PC-3 (cell line): ENCODE data around the gene RPL22. TPM values are rescaled to one million over a fixed set of nuclear protein-coding genes. Genes with fewer than 3 reads are reported as not detected.

Source experiments
- ATAC-seq: fragments of 200-7000 bp; cut with Tn5 transposase; 2 replicates; pipeline ENCODE4 v1.9.1; 2020; ENCODE audit warnings: mild to moderate bottlenecking, moderate library complexity
- BruUV-seq: library from RNA; stranded (reverse); fragments of 400-500 nt; replicated peaks from 2 replicates; lab custom pipeline; 2021; lab: Mats Ljungman, UMichigan
- CTCF ChIA-PET: fragments of 300-600 bp; sonication (Branson Sonifier 250); formaldehyde crosslinking; loops from one replicate; lab custom pipeline; 2022; ENCODE audit warnings: antibody characterized with exemption; lab: Charles Lee
- POLR2A ChIA-PET: fragments of 300-600 bp; sonication (Branson Sonifier 250); formaldehyde crosslinking; loops from one replicate; lab custom pipeline; 2022; ENCODE audit warnings: antibody characterized with exemption; ENCODE audit not compliant: unreplicated experiment; lab: Charles Lee
- DNase-seq: peaks from one replicate; pipeline ENCODE4 v3.0.0-alpha.2; 2015
- H2AFZ ChIP-seq: fragments of 300-600 bp; sonication (generic); 2 replicates; pipeline ENCODE4 v1.6.0; 2016; ENCODE audit warnings: antibody characterized with exemption, low read length
- H3F3A ChIP-seq: fragments of 300-600 bp; sonication (generic); one replicate; pipeline ENCODE4 v1.6.0; 2017; ENCODE audit warnings: antibody characterized with exemption, low read length, control low read depth, mild to moderate bottlenecking; ENCODE audit not compliant: unreplicated experiment
- H3K27ac ChIP-seq: fragments of 300-600 bp; sonication (generic); 2 replicates; pipeline ENCODE4 v1.5.1; 2016; ENCODE audit warnings: mild to moderate bottlenecking, low read length
- H3K27me3 ChIP-seq: fragments of 300-600 bp; sonication (generic); 2 replicates; pipeline ENCODE4 v1.6.1; 2016; ENCODE audit warnings: low read length, mixed read lengths
- H3K36me3 ChIP-seq: fragments of 300-600 bp; sonication (generic); 2 replicates; pipeline ENCODE4 v1.6.1; 2016; ENCODE audit warnings: low read depth, mixed run types, low read length, mixed read lengths
- H3K4me1 ChIP-seq: fragments of 300-600 bp; sonication (generic); 2 replicates; pipeline ENCODE4 v1.5.1; 2016; ENCODE audit warnings: low read length; ENCODE audit not compliant: insufficient read depth
- H3K4me2 ChIP-seq: fragments of 300-600 bp; sonication (generic); 2 replicates; pipeline ENCODE4 v1.6.0; 2016; ENCODE audit warnings: low read length
- H3K4me3 ChIP-seq: fragments of 300-600 bp; sonication (generic); 2 replicates; pipeline ENCODE4 v1.5.1; 2016; ENCODE audit warnings: mild to moderate bottlenecking, low read length, mixed read lengths
- H3K79me2 ChIP-seq: fragments of 300-600 bp; sonication (generic); 2 replicates; pipeline ENCODE4 v1.6.1; 2017; ENCODE audit warnings: low read length, mixed read lengths
- H3K9ac ChIP-seq: fragments of 300-600 bp; sonication (generic); 2 replicates; pipeline ENCODE4 v1.6.0; 2016; ENCODE audit warnings: mild to moderate bottlenecking, low read length
- H3K9me2 ChIP-seq: fragments of 300-600 bp; sonication (generic); replicated peaks from 2 replicates; pipeline ENCODE4 v1.6.1; 2016; ENCODE audit warnings: mixed run types, low read length, mixed read lengths
- H3K9me3 ChIP-seq: fragments of 300-600 bp; sonication (generic); 2 replicates; pipeline ENCODE4 v1.6.1; 2016; ENCODE audit warnings: low read length, mixed read lengths
- H4K20me1 ChIP-seq: fragments of 300-600 bp; sonication (generic); 2 replicates; pipeline ENCODE4 v1.6.1; 2016; ENCODE audit warnings: low read length, mixed read lengths
- CTCF ChIP-seq: fragments of 300-600 bp; sonication (generic); conservative IDR thresholded peaks from 2 replicates; pipeline ENCODE4 v1.5.1; 2017; ENCODE audit warnings: antibody characterized with exemption, low read depth, mild to moderate bottlenecking, low read length
- EZH2 ChIP-seq: fragments of 300-600 bp; sonication (generic); IDR thresholded peaks from one replicate; pipeline ENCODE4 v1.6.1; 2017; ENCODE audit warnings: antibody characterized with exemption, mild to moderate bottlenecking, low read length; ENCODE audit not compliant: unreplicated experiment
- EZH2phosphoT487 ChIP-seq: fragments of 300-600 bp; sonication (generic); IDR thresholded peaks from 2 replicates; pipeline ENCODE4 v1.6.1; 2018; ENCODE audit warnings: mild to moderate bottlenecking, antibody characterized with exemption, low read length, borderline replicate concordance
- intact Hi-C: fragments of 100-400 bp; cut with micrococcal nuclease; formaldehyde crosslinking; loops from 2 replicates; pipeline ENCODE4 v1.9.0; 2023
- total RNA-seq: library from RNA; depleted of rRNA; stranded (reverse); fragments of >200 nt; gene quantifications from 2 replicates; pipeline ENCODE4 v1.2.3, GENCODE V29; 2014

Gene RPL22
- total RNA-seq, 1 experiment from 2014 or later: 283 TPM

- CTCF ChIA-PET: no interaction called here
- H3K9me2 ChIP-seq: no peaks in the 10 kb centered on the region
- DNase-seq (no peak), ATAC-seq (no peak)
- POLR2A ChIA-PET: no interaction called here
- no peaks in the 10 kb centered on the region for H3K36me3 ChIP-seq
- H3K27ac ChIP-seq: no peak overlapping the region
- H3K27me3 ChIP-seq: no peaks in the 10 kb centered on the region
- H3K4me2 ChIP-seq: no peak overlapping the region
- peaks cover 10% of the 10 kb centered on the region for H3K4me1 ChIP-seq
- no TSS peak for BruUV-seq
- peaks cover 9% of the 10 kb centered on the region for H3F3A ChIP-seq
- no peaks in the 10 kb centered on the region for H3K9me3 ChIP-seq
- H3K4me3 ChIP-seq: no peak overlapping the region
- no peak overlapping the region for H3K9ac ChIP-seq
- H3K79me2 ChIP-seq: no peaks in the 10 kb centered on the region
- intact Hi-C loops: no loop called here
- TF ChIP-seq EZH2phosphoT487 (no peak), CTCF (no peak), EZH2 (no peak)
- H4K20me1 ChIP-seq: no peaks in the 10 kb centered on the region
- no peak overlapping the region for H2AFZ ChIP-seq
These were observed 37.1 kb downstream of the RPL22 start for GRCh38 chr1:6162341-6162740.

GRCh38 chr1:6158181-6158580 lies 41.2 kb downstream of the RPL22 start:
- H3K9me3 ChIP-seq: no peaks in the 10 kb centered on the region
- BruUV-seq: TSS peak; percentile 96
- H3K9me2 ChIP-seq: no peaks in the 10 kb centered on the region
- DNase-seq (no peak), ATAC-seq (no peak)
- H2AFZ ChIP-seq: peak overlapping the region; percentile 41; the same call in 1 of the 2 replicates
- peak overlapping the region; percentile 97 for H3K27ac ChIP-seq
- no peaks in the 10 kb centered on the region for H3K79me2 ChIP-seq
- TF ChIP-seq EZH2 (no peak), CTCF (no peak), EZH2phosphoT487 (no peak)
- ChIA-PET CTCF (no interaction called here), POLR2A (interaction anchor here (0.6 to 0.7 kb wide), 2 partner anchors 22 to 842 kb away, joined by 3 to 4 read pairs; no protein-coding TSS in a partner anchor)
- H4K20me1 ChIP-seq: no peaks in the 10 kb centered on the region
- peak overlapping the region; percentile 7; the same call in 1 of the 2 replicates for H3K4me3 ChIP-seq
- no peaks in the 10 kb centered on the region for H3K27me3 ChIP-seq
- H3K4me2 ChIP-seq: peak overlapping the region; percentile 70
- H3K9ac ChIP-seq: peak overlapping the region; percentile 77
- peaks cover 16% of the 10 kb centered on the region for H3F3A ChIP-seq
- peaks cover 27% of the 10 kb centered on the region for H3K4me1 ChIP-seq
- no peaks in the 10 kb centered on the region for H3K36me3 ChIP-seq
- intact Hi-C loops: loop anchor here (5.0 kb wide), 1 partner anchor 106 kb away; no protein-coding TSS in a partner anchor

- H3K9ac ChIP-seq: peak overlapping the region; percentile 78
- H2AFZ ChIP-seq: peak overlapping the region; percentile 41
- ChIA-PET CTCF (no interaction called here), POLR2A (interaction anchor here (0.6 kb wide), 1 partner anchor 21 kb away, joined by 4 read pairs; no protein-coding TSS in a partner anchor)
- intact Hi-C loops: loop anchor here (1.0 to 5.0 kb wide), 3 partner anchors 41 to 105 kb away; partner anchors contain the start of gene RPL22
- ATAC-seq (peak; percentile 88), DNase-seq (peak; percentile 100)
- peak overlapping the region; percentile 80 for H3K4me2 ChIP-seq
- peaks cover 27% of the 10 kb centered on the region for H3K4me1 ChIP-seq
- no peak for TF ChIP-seq EZH2
- H3K27ac ChIP-seq: peak overlapping the region; percentile 97
- BruUV-seq: no TSS peak
- peak overlapping the region; percentile 32; the same call in 1 of the 2 replicates for H3K4me3 ChIP-seq
- H3K9me3 ChIP-seq: no peaks in the 10 kb centered on the region
- no peaks in the 10 kb centered on the region for H3K36me3 ChIP-seq
- no peaks in the 10 kb centered on the region for H3K9me2 ChIP-seq
- no peaks in the 10 kb centered on the region for H3K27me3 ChIP-seq
- no peaks in the 10 kb centered on the region for H4K20me1 ChIP-seq
- peaks cover 16% of the 10 kb centered on the region for H3F3A ChIP-seq
- no peaks in the 10 kb centered on the region for H3K79me2 ChIP-seq
These were observed 41.7 kb downstream of the RPL22 start for GRCh38 chr1:6157528-6158174.
